Lung (tissue), 12 donors: ENCODE measurements around the gene ZNF180. TPM values are rescaled to one million over a fixed set of nuclear protein-coding genes. Genes with fewer than 3 reads are reported as not detected.
"Not testable (repeated sequence)": the region's sequence is repeated elsewhere in the genome, so short reads cannot be mapped to it uniquely, and the experiment has no call there.

Source experiments
- ATAC-seq: fragments of 200-7000 bp; cut with Tn5 transposase; one replicate; pipeline ENCODE4 v1.9.1; 2020; ENCODE audit warnings: moderate number of reproducible peaks; ENCODE audit not compliant: insufficient read depth, low FRiP score
- DNase-seq, 3 donors: peaks; one replicate each; pipeline ENCODE4 v3.0.0-alpha.2; 2013 to 2017
- H3K27ac ChIP-seq, 2 donors: one replicate each; pipeline ENCODE4 v1.5.1; 2013; ENCODE audit warnings: mild to moderate bottlenecking in 2 of 2, moderate library complexity in 2 of 2, control low read depth in 1 of 2, inconsistent platforms in 1 of 2, low read depth in 1 of 2, low read length in 1 of 2
- H3K27me3 ChIP-seq, 3 donors: one replicate each; pipeline ENCODE4 v1.5.1; 2013; ENCODE audit warnings: low read length in 2 of 3; ENCODE audit not compliant: control insufficient read depth in 3 of 3, insufficient read depth in 3 of 3
- H3K36me3 ChIP-seq, 4 donors: one replicate each; pipeline ENCODE4 v1.5.1; 2013; ENCODE audit warnings: low read length in 4 of 4, mild to moderate bottlenecking in 1 of 4, moderate library complexity in 1 of 4; ENCODE audit not compliant: control insufficient read depth in 4 of 4, insufficient read depth in 4 of 4
- H3K4me1 ChIP-seq, 5 donors: one replicate each; pipeline ENCODE4 v1.5.1; 2013; ENCODE audit warnings: low read length in 5 of 5, mild to moderate bottlenecking in 2 of 5, moderate library complexity in 1 of 5; ENCODE audit not compliant: control insufficient read depth in 5 of 5, insufficient read depth in 5 of 5
- H3K4me3 ChIP-seq: one replicate; pipeline ENCODE4 v1.5.1; 2013; ENCODE audit warnings: mild to moderate bottlenecking, control low read depth, moderate library complexity
- H3K9ac ChIP-seq, 2 donors: one replicate each; pipeline ENCODE4 v1.5.1; 2013; ENCODE audit warnings: low read length in 2 of 2, control low read depth in 1 of 2; ENCODE audit not compliant: insufficient read depth in 1 of 2
- H3K9me3 ChIP-seq, 4 donors: one replicate each; pipeline ENCODE4 v1.5.1; 2013; ENCODE audit warnings: low read length in 3 of 4, mild to moderate bottlenecking in 1 of 4, moderate library complexity in 1 of 4; ENCODE audit not compliant: control insufficient read depth in 4 of 4, insufficient read depth in 3 of 4
- WGBS, 2 donors: extraction: QIAGEN DNeasy Blood & Tissue Kit; methylation state at CpG; one replicate each; pipeline ENCODE4 v1.1.7; 2013; 5-methylcytosine and 5-hydroxymethylcytosine counted together
- polyA plus RNA-seq, 2 donors: library from polyadenylated mRNA; stranded (reverse); fragments of 200-250 nt; gene quantifications; one replicate each; pipeline ENCODE4 v1.2.1, GENCODE V29; 2013
- total RNA-seq, 2 donors: library from RNA; depleted of rRNA in 1 of 2; stranded (reverse); fragments of >200 nt in 1 of 2; gene quantifications; one replicate each; pipeline ENCODE4 v1.2.1, GENCODE V29; 2014 to 2021
- TF ChIP-seq, protein P1 (sequence below): IDR thresholded peaks from 2 replicates; pipeline ENCODE4 v1.5.1; 2012; ENCODE audit warnings: mild to moderate bottlenecking; ENCODE audit errors: control extremely low read depth, extremely low read depth
- donor health status: control.
- donor health status: control.
- donor health status: Bipolar disorder and iron deficiency.
- donor health status: healthy.
- donor health status: DM: yes; HTN: yes; CAD: no.

Gene ZNF180
- total and polyA plus RNA-seq, 4 donors = 3.0 to 12.7 (median 6.9) TPM

- H3K9me3 ChIP-seq = peaks cover 0 to 48% (median 15%) of the 10 kb centered on the region in 4 donors
- DNase-seq, H3K4me1 ChIP-seq, H3K27ac ChIP-seq, H3K27me3 ChIP-seq, ATAC-seq, H3K36me3 ChIP-seq, H3K9ac ChIP-seq, H3K4me3 ChIP-seq: not testable (repeated sequence)
- WGBS, 2 donors = 93% methylated on average over 7 of the region's 13 CpGs
Measured at GRCh38 chr19:44456016-44456415, 44.3 kb downstream of the ZNF180 start.

- WGBS, 2 donors = 51 to 77% methylated on average over 4 of the region's 4 CpGs
- Histone ChIP-seq H3K4me3 (no peak overlapping the region), H3K4me1 (no peaks in the 10 kb centered on the region), H3K27ac (no peak overlapping the region), H3K9me3 (peaks cover 0 to 50% (median 15%) of the 10 kb centered on the region in 4 donors), H3K36me3 (no peaks in the 10 kb centered on the region), H3K9ac (no peak overlapping the region), H3K27me3 (no peaks in the 10 kb centered on the region)
- TF ChIP-seq, protein P1, sequence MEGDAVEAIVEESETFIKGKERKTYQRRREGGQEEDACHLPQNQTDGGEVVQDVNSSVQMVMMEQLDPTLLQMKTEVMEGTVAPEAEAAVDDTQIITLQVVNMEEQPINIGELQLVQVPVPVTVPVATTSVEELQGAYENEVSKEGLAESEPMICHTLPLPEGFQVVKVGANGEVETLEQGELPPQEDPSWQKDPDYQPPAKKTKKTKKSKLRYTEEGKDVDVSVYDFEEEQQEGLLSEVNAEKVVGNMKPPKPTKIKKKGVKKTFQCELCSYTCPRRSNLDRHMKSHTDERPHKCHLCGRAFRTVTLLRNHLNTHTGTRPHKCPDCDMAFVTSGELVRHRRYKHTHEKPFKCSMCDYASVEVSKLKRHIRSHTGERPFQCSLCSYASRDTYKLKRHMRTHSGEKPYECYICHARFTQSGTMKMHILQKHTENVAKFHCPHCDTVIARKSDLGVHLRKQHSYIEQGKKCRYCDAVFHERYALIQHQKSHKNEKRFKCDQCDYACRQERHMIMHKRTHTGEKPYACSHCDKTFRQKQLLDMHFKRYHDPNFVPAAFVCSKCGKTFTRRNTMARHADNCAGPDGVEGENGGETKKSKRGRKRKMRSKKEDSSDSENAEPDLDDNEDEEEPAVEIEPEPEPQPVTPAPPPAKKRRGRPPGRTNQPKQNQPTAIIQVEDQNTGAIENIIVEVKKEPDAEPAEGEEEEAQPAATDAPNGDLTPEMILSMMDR = no peak
- DNase-seq (no peak), ATAC-seq (no peak)
Measured at GRCh38 chr19:44455100-44455499, 45.2 kb downstream of the ZNF180 start.

- ATAC-seq (no peak), DNase-seq (no peak)
- Histone ChIP-seq H3K4me3 (no peak overlapping the region), H3K9ac (no peak overlapping the region), H3K9me3 (peaks cover under 1 to 48% (median 12%) of the 10 kb centered on the region in 4 donors), H3K4me1 (peaks cover 0 to 8% (median 3%) of the 10 kb centered on the region in 5 donors), H3K36me3 (peaks cover 0 to 2% (median 0%) of the 10 kb centered on the region in 4 donors), H3K27ac (no peak overlapping the region), H3K27me3 (no peaks in the 10 kb centered on the region)
- WGBS, 2 donors = 89 to 97% methylated on average over 4 of the region's 4 CpGs
- TF ChIP-seq, protein P1 = no peak
Measured at GRCh38 chr19:44452367-44452766, 48.0 kb downstream of the ZNF180 start.

DNA sequence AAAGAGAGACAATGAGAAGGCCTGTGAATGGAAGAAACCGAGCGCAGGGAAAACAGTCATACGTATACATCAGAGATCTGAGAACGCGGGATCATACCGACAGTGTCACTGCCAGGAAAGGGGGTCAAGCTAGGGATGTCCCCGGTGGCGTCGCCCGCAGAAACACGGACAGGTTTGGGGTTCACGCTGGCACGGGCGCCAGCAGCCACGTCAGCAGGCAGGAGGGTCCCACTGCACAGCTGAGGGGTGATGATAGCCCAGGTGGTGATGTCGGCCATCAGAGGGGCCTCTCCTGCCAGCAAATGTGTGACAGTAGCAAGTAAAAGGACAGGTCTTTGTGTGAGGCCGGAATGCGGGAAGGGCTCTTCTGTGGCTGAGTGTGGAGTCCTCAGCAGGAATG is 48.6 kb downstream of the ZNF180 start:
- Histone ChIP-seq H3K27ac (no peak overlapping the region), H3K36me3 (peaks cover 0 to 9% (median 3%) of the 10 kb centered on the region in 4 donors), H3K4me3 (no peak overlapping the region), H3K27me3 (no peaks in the 10 kb centered on the region), H3K4me1 (peaks cover 0 to 11% (median 3%) of the 10 kb centered on the region in 5 donors), H3K9me3 (peaks cover 6 to 41% (median 10%) of the 10 kb centered on the region in 4 donors), H3K9ac (no peak overlapping the region)
- no peak for ATAC-seq
- DNase-seq = no peak
- TF ChIP-seq, protein P1 = no peak
- 92 to 93% methylated on average over 18 of the region's 18 CpGs for WGBS, 2 donors
